Erythroblast (primary cell): ENCODE results near the gene PTPRD.

ENCODE experiments used
- GATA1 ChIP-seq: IDR thresholded peaks from 2 replicates; pipeline ENCODE4 v1.6.1; 2011; ENCODE audit warnings: low read depth, mild to moderate bottlenecking, control low read depth, low read length, moderate library complexity
- POLR2A ChIP-seq: IDR thresholded peaks from 2 replicates; pipeline ENCODE4 v1.6.1; 2011; ENCODE audit warnings: mild to moderate bottlenecking, low read length

DNA sequence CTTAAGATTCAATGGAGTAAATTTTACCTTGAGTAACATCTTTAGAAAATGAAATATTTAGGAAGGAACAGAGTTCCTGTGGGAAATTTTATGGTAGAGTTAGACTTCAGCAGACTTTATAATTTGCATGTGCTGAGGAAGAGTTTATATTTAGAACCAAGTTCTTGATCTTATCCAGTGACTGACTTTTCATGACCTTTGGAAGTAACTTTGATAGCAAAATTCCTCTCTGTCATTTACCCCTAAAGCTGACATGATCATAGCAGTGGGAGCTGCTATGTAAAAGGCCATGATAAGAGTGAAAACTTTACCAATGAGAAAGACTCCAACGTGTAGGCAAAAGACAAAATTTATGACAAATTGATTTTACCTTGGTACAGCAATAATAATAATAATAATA is 1741.4 kb downstream of the PTPRD start:
- no peak for TF ChIP-seq POLR2A
- TF ChIP-seq GATA1 = no peak
